ENCODE measurements around the gene MTHFD2L. TPM values are rescaled to one million over a fixed set of nuclear protein-coding genes. Genes with fewer than 3 reads are reported as not detected.

Gene MTHFD2L
- total and polyA plus RNA-seq, 10 of the 15 experiments (the other 5 are each of a cell fraction or from before 2014, with no cell fraction given): 4.8 to 25.4 (median 14.4) TPM

DNA sequence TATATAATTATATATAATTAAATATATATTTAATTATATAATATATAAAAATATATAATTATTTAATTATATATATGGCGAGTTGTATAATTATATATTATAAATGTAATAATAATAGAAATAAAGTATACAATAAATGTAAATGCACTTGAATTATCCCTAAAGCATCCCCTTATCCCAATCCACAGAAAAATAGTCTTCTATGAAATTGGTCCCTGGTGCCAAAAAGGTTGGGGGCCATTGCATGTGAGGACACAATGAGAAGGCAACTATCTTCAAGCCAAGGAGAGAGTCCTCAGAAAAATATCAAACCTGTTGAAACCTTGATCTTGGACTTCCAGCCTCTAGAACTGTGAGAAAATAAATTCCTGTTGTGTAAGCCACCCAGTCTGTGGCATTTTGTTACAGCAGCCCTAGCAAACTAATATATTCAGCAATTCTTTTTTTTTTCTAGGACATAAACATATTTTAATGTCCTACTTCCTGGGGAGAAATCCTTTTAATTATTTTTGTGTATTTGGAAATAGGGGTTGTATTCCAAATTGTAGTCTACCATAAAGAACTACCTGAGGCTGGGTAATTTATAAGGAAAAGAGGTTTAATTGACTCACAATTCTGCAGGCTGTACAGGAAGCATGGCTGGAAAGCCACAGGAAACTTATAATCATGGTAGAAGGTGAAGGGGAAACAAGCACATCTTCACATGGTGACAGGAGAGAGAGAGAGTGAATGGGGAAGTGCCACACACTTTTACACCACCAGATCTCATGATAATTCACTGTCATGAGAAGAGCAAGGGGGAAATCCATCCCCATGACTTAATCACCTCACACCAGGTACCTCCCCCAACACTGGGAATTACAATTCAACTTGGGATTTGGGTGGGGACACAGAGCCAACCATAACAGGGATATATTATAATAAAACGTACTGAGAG lies 36.0 kb upstream of the MTHFD2L start (continued):
- TF ChIP-seq, protein P1, sequence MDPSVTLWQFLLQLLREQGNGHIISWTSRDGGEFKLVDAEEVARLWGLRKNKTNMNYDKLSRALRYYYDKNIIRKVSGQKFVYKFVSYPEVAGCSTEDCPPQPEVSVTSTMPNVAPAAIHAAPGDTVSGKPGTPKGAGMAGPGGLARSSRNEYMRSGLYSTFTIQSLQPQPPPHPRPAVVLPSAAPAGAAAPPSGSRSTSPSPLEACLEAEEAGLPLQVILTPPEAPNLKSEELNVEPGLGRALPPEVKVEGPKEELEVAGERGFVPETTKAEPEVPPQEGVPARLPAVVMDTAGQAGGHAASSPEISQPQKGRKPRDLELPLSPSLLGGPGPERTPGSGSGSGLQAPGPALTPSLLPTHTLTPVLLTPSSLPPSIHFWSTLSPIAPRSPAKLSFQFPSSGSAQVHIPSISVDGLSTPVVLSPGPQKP (IDR thresholded peaks at IDR 0.05; ENCODE audit: low read depth, low read length): no peak
- TF ChIP-seq, protein P2, sequence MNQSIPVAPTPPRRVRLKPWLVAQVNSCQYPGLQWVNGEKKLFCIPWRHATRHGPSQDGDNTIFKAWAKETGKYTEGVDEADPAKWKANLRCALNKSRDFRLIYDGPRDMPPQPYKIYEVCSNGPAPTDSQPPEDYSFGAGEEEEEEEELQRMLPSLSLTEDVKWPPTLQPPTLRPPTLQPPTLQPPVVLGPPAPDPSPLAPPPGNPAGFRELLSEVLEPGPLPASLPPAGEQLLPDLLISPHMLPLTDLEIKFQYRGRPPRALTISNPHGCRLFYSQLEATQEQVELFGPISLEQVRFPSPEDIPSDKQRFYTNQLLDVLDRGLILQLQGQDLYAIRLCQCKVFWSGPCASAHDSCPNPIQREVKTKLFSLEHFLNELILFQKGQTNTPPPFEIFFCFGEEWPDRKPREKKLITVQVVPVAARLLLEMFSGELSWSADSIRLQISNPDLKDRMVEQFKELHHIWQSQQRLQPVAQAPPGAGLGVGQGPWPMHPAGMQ (IDR thresholded peaks at IDR 0.05; ENCODE audit: borderline replicate concordance): no peak
- TF ChIP-seq SIX5 (IDR thresholded peaks at IDR 0.05; ENCODE audit: low read depth, low read length, severe bottlenecking) (no peak), SIN3A (IDR thresholded peaks at IDR 0.05; ENCODE audit: low read depth, low read length) (no peak), ETV6 (conservative IDR thresholded peaks at IDR 0.05 in 1 of 2, IDR thresholded peaks at IDR 0.05 in 1 of 2; ENCODE audit: borderline replicate concordance in 1 of 2, low read depth in 1 of 2) (no peak), KDM1A (IDR thresholded peaks at IDR 0.05; ENCODE audit: borderline replicate concordance) (no peak)
- TF ChIP-seq, protein P3, sequence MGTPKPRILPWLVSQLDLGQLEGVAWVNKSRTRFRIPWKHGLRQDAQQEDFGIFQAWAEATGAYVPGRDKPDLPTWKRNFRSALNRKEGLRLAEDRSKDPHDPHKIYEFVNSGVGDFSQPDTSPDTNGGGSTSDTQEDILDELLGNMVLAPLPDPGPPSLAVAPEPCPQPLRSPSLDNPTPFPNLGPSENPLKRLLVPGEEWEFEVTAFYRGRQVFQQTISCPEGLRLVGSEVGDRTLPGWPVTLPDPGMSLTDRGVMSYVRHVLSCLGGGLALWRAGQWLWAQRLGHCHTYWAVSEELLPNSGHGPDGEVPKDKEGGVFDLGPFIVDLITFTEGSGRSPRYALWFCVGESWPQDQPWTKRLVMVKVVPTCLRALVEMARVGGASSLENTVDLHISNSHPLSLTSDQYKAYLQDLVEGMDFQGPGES (IDR thresholded peaks at IDR 0.05): no peak
